ENCODE results near the gene PPP2R5C.

GRCh38 chr14:101889366-101889765 lies 127.9 kb downstream of the PPP2R5C start:
- TF ChIP-seq, protein P1, sequence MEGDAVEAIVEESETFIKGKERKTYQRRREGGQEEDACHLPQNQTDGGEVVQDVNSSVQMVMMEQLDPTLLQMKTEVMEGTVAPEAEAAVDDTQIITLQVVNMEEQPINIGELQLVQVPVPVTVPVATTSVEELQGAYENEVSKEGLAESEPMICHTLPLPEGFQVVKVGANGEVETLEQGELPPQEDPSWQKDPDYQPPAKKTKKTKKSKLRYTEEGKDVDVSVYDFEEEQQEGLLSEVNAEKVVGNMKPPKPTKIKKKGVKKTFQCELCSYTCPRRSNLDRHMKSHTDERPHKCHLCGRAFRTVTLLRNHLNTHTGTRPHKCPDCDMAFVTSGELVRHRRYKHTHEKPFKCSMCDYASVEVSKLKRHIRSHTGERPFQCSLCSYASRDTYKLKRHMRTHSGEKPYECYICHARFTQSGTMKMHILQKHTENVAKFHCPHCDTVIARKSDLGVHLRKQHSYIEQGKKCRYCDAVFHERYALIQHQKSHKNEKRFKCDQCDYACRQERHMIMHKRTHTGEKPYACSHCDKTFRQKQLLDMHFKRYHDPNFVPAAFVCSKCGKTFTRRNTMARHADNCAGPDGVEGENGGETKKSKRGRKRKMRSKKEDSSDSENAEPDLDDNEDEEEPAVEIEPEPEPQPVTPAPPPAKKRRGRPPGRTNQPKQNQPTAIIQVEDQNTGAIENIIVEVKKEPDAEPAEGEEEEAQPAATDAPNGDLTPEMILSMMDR (IDR thresholded peaks at IDR 0.05; ENCODE audit: extremely low read depth in 1 of 2, insufficient read depth in 1 of 2, low read depth in 1 of 2, low read length in 2 of 2), result no peak
- TF ChIP-seq EZH2 (IDR thresholded peaks at IDR 0.05; ENCODE audit: borderline replicate concordance, low read depth, low read length, severe bottlenecking) (no peak), POLR2A (IDR thresholded peaks at IDR 0.05; ENCODE audit: low read depth, low read length) (no peak), POLR2AphosphoS5 (IDR thresholded peaks at IDR 0.05; ENCODE audit: insufficient read depth, low read depth, low read length) (no peak), JUN (IDR thresholded peaks at IDR 0.05; ENCODE audit: borderline replicate concordance, insufficient read depth, insufficient read length, low read depth) (no peak), FOS (IDR thresholded peaks at IDR 0.05; ENCODE audit: borderline replicate concordance, insufficient read depth, low read length) (no peak)
- TF ChIP-seq, protein P2, sequence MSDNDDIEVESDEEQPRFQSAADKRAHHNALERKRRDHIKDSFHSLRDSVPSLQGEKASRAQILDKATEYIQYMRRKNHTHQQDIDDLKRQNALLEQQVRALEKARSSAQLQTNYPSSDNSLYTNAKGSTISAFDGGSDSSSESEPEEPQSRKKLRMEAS (IDR thresholded peaks at IDR 0.05; ENCODE audit: insufficient read depth, insufficient read length), result no peak
